ENCODE data around the gene YWHAG.

YWHAG gene

DNA sequence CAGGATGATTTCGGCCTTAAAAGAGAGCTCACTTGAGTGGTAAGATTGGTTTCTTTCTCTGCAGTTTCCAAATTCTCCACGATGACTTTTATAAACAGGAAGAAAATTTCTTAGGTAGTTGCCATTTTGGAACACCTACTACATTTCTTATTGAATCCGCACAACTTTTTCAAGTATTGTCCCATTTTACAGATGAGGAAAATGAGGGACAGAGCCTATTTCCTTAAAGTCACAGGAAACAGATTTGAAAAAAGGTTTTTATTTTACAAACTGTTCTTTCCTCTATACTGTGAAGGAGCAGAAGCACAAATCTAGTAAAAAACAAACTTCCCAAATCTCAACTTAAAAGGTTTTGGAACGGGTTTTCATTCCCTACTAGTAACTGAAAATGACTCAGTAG lies 2.7 kb downstream of the YWHAG start:
- DNase-seq = no peak
- TF ChIP-seq, protein P1, sequence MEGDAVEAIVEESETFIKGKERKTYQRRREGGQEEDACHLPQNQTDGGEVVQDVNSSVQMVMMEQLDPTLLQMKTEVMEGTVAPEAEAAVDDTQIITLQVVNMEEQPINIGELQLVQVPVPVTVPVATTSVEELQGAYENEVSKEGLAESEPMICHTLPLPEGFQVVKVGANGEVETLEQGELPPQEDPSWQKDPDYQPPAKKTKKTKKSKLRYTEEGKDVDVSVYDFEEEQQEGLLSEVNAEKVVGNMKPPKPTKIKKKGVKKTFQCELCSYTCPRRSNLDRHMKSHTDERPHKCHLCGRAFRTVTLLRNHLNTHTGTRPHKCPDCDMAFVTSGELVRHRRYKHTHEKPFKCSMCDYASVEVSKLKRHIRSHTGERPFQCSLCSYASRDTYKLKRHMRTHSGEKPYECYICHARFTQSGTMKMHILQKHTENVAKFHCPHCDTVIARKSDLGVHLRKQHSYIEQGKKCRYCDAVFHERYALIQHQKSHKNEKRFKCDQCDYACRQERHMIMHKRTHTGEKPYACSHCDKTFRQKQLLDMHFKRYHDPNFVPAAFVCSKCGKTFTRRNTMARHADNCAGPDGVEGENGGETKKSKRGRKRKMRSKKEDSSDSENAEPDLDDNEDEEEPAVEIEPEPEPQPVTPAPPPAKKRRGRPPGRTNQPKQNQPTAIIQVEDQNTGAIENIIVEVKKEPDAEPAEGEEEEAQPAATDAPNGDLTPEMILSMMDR (IDR thresholded peaks at IDR 0.05; ENCODE audit: low read depth, low read length) = no peak
- Histone ChIP-seq H3K27me3 (ENCODE audit: insufficient read depth, low read depth, severe bottlenecking) (no peaks in the 10 kb centered on the region), H3K4me3 (ENCODE audit: low read depth, low read length) (no peak overlapping the region), H3K36me3 (peaks cover 68% of the 10 kb centered on the region), H3K27ac (no peak overlapping the region), H3K9me3 (ENCODE audit: severe bottlenecking) (no peaks in the 10 kb centered on the region)

DNA sequence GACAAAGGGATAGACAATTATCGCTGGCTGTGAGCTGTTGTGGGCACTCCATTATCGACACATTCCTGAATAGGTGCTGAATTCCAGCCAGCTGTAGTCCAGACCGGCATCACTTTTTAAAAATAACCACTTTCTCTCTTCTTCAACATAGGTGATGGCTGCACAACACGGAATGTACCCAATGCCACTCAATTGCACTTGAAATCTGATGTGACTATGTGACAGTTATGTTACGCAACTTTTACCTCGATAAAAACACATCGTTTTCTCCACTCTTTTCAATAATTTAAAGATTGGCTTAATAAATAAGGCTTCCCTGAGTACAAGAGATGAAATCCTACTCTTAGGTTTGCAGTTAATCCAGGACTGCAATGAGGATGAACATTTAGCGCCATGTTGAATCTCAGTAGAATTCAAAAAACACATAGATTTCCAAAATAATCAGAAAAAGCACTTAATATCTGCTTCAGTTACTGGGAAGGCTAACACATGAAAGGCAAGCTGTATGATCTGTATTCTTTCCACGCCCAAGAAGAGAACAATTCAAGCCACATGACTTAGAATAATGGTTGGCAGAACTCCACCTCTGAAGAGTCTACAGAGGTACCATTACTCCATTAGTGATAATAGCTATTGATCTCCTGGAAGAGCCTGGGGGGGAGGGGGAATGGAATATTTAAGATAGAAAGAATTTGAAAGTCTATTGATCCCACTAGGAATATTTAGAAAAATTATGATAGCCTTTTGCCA lies 3.6 kb downstream of the YWHAG start:
- no peaks in the 10 kb centered on the region for H3K9me3 ChIP-seq (ENCODE audit: severe bottlenecking)
- TF ChIP-seq, protein P1 (IDR thresholded peaks at IDR 0.05; ENCODE audit: low read depth, low read length) = no peak
- no peak for DNase-seq
- no peak overlapping the region for H3K4me3 ChIP-seq (ENCODE audit: low read depth, low read length)
- peaks cover 77% of the 10 kb centered on the region for H3K36me3 ChIP-seq
- no peak overlapping the region for H3K27ac ChIP-seq
- no peaks in the 10 kb centered on the region for H3K27me3 ChIP-seq (ENCODE audit: insufficient read depth, low read depth, severe bottlenecking)

DNA sequence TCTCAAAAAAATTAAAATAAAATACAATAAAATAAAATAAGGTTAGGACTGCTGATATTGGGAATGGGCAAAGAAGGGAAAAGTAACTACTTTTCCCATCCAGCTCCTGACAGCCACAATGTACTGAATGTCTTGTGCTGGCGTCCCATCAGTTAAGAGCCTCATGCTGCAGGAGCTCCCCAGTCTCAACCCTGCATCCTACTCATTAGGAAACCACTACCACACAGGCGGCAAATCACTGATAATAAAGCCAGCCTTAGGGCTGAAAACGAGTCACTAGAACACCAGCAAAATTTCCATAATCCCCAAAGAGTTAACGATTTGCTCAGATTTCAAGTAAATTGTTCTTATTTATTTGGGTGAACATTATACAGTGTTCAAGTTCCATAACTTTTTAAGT lies 4.3 kb downstream of the YWHAG start:
- H3K36me3 ChIP-seq = peaks cover 84% of the 10 kb centered on the region
- no peaks in the 10 kb centered on the region for H3K27me3 ChIP-seq (ENCODE audit: insufficient read depth, low read depth, severe bottlenecking)
- TF ChIP-seq, protein P1 (IDR thresholded peaks at IDR 0.05; ENCODE audit: low read depth, low read length) = no peak
- no peak overlapping the region for H3K27ac ChIP-seq
- H3K9me3 ChIP-seq (ENCODE audit: severe bottlenecking) = no peaks in the 10 kb centered on the region
- H3K4me3 ChIP-seq (ENCODE audit: low read depth, low read length) = no peak overlapping the region
- no peak for DNase-seq

DNA sequence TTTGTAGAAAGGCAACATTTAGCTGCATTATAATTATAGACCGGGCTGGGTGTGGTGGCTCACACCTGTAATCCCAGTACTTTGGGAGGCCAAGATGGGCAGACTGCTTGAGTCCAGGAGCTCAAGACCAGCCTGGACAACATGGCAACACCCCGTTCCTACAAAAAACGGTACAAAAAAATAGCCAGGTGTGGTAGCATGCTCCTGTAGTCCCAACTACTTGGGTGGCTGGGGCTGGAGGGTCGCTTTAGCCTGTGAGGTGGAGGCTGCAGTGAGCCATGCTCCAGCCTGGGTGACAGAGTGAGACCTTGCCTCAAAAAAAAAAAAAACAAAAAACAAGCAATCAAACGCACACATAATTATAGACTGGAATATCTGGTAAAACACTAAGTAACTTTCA lies 5.0 kb downstream of the YWHAG start:
- Histone ChIP-seq H3K9me3 (ENCODE audit: severe bottlenecking) (no peaks in the 10 kb centered on the region), H3K27me3 (ENCODE audit: insufficient read depth, low read depth, severe bottlenecking) (no peaks in the 10 kb centered on the region), H3K27ac (no peak overlapping the region), H3K36me3 (peaks cover 92% of the 10 kb centered on the region), H3K4me3 (ENCODE audit: low read depth, low read length) (no peak overlapping the region)
- no peak for DNase-seq
- TF ChIP-seq, protein P1 (IDR thresholded peaks at IDR 0.05; ENCODE audit: low read depth, low read length) = no peak

DNA sequence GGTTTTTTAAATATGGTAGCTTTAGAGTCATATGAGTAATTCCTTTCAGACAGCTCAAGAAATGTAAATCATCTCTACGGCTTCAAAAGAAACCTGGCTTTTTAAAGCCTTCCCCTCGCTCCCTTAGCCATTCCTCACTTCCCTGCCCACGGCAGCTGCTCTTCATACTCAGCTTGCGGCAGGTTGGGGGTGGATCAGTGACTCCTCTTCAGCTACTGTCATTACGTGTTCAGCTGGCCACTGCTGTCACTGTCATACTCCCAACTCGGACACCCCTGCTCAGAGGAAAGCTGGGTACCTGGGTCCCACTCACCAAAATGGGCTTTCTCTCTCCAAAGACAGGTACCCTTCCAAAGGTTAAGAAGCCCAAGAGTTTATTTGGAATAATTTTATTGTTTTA lies 6.6 kb downstream of the YWHAG start:
- H3K9me3 ChIP-seq (ENCODE audit: severe bottlenecking) = no peaks in the 10 kb centered on the region
- peaks cover 89% of the 10 kb centered on the region for H3K36me3 ChIP-seq
- H3K27me3 ChIP-seq (ENCODE audit: insufficient read depth, low read depth, severe bottlenecking) = no peaks in the 10 kb centered on the region
- TF ChIP-seq, protein P1 (IDR thresholded peaks at IDR 0.05; ENCODE audit: low read depth, low read length) = no peak
- no peak overlapping the region for H3K4me3 ChIP-seq (ENCODE audit: low read depth, low read length)
- no peak for DNase-seq
- H3K27ac ChIP-seq = no peak overlapping the region

DNA sequence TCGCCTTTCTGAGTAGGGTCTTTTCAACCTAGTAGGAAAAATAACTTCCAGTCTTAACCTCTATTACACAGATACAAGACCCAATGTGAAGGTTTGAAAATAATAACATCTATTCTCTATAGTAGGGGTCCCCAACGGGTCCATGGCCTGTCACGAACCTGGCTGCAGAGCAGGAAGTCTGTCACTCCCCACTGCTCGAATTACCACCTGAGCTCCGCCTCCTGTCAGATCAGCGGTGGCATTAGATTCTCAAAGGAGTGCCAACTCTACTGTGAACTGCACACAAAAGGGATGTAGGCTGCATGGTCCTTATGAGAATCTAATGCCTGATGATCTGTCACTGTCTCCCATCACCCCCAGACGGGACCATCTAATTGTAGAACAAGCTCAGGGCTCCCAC lies 7.4 kb downstream of the YWHAG start:
- Histone ChIP-seq H3K27me3 (ENCODE audit: insufficient read depth, low read depth, severe bottlenecking) (no peaks in the 10 kb centered on the region), H3K9me3 (ENCODE audit: severe bottlenecking) (no peaks in the 10 kb centered on the region), H3K36me3 (peaks cover 89% of the 10 kb centered on the region), H3K4me3 (ENCODE audit: low read depth, low read length) (no peak overlapping the region), H3K27ac (no peak overlapping the region)
- TF ChIP-seq, protein P1 (IDR thresholded peaks at IDR 0.05; ENCODE audit: low read depth, low read length) = no peak
- no peak for DNase-seq
